Measurements from ENCODE around the gene POU2F1. TPM values are rescaled to one million over a fixed set of nuclear protein-coding genes. Genes with fewer than 3 reads are reported as not detected.

Gene POU2F1
- total and polyA plus RNA-seq, 5 donors from 2014 or later, result 5.2 to 35.3 (median 10.0) TPM

- peaks cover 12% of the 10 kb centered on the region for H3K4me1 ChIP-seq (ENCODE audit: control insufficient read depth, insufficient read depth, low read length, poor library complexity, severe bottlenecking)
- no peak overlapping the region for H3K27ac ChIP-seq (ENCODE audit: insufficient read depth, low read length, poor library complexity, severe bottlenecking)
- ATAC-seq (ENCODE audit: low read depth in 2 of 2) (no peak), DNase-seq (no peak)
- peaks cover 19 to 70% (median 34%) of the 10 kb centered on the region in 4 donors for H3K4me1 Mint-ChIP-seq
- H3K27ac Mint-ChIP-seq, result no peak overlapping the region
- no peaks in the 10 kb centered on the region for H3K9me3 Mint-ChIP-seq
- H3K27me3 Mint-ChIP-seq, result no peaks in the 10 kb centered on the region
- H3K4me3 ChIP-seq (ENCODE audit: low read depth, low read length), result no peak overlapping the region
- H3K9me3 ChIP-seq (ENCODE audit: control insufficient read depth in 2 of 2, low read length in 2 of 2), result no peaks in the 10 kb centered on the region
- peak overlapping the region in 2 of 4 donors; percentile 24 to 29 for H3K4me3 Mint-ChIP-seq
- H3K36me3 ChIP-seq (ENCODE audit: control insufficient read depth, insufficient read depth, low read length), result no peaks in the 10 kb centered on the region
- H3K27me3 ChIP-seq (ENCODE audit: control insufficient read depth, insufficient read depth, low read length), result no peaks in the 10 kb centered on the region
- H3K36me3 Mint-ChIP-seq, result no peaks in the 10 kb centered on the region
Observed at GRCh38 chr1:167225920-167226319, 5.2 kb downstream of the POU2F1 start.

- H3K9me3 Mint-ChIP-seq, result no peaks in the 10 kb centered on the region
- no peak overlapping the region for H3K4me3 Mint-ChIP-seq
- Histone ChIP-seq H3K4me1 (ENCODE audit: control insufficient read depth, insufficient read depth, low read length, poor library complexity, severe bottlenecking) (peaks cover 2% of the 10 kb centered on the region), H3K27ac (ENCODE audit: insufficient read depth, low read length, poor library complexity, severe bottlenecking) (no peak overlapping the region), H3K27me3 (ENCODE audit: control insufficient read depth, insufficient read depth, low read length) (no peaks in the 10 kb centered on the region), H3K36me3 (ENCODE audit: control insufficient read depth, insufficient read depth, low read length) (no peaks in the 10 kb centered on the region), H3K4me3 (ENCODE audit: low read depth, low read length) (no peak overlapping the region), H3K9me3 (ENCODE audit: control insufficient read depth in 2 of 2, low read length in 2 of 2) (no peaks in the 10 kb centered on the region)
- no peaks in the 10 kb centered on the region for H3K27me3 Mint-ChIP-seq
- H3K4me1 Mint-ChIP-seq, result peaks cover 16 to 66% (median 35%) of the 10 kb centered on the region in 4 donors
- H3K27ac Mint-ChIP-seq, result no peak overlapping the region
- DNase-seq, result no peak
- no peaks in the 10 kb centered on the region for H3K36me3 Mint-ChIP-seq
- ATAC-seq (ENCODE audit: low read depth in 2 of 2), result no peak
Observed at GRCh38 chr1:167227934-167228378, 7.3 kb downstream of the POU2F1 start.

DNA sequence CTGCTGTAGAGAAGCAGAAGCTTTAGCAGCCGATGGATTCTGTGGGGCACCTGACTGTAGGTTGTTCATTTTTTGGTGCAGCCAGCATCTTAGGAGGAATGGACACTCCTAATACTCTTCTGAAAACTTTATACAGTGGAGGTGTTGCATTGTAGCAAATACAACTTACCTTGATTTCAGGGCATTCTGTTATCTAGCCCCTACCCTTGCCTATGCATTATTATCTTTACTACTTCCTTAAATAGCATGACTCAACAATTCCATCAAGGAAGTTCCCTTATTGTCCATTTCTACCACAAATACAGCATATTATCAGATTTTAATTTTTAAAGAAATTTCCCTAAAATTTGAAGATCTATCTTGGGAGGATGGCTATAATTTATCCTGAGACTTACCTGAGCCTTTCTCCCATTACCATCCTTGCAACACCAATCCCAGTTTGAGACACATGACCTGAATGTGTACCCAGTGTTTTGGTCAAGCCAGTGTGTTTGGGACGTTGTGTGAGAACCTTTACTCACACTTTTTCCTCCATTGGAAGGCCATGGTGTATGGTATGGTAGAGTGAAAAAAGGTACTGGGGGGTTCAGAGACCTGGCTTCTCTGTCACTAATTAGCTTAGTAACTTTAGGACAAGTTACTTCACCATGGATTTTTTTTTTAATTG lies 9.2 kb downstream of the POU2F1 start:
- DNase-seq (no peak), ATAC-seq (ENCODE audit: low read depth in 2 of 2) (no peak)
- Histone ChIP-seq H3K27ac (ENCODE audit: insufficient read depth, low read length, poor library complexity, severe bottlenecking) (no peak overlapping the region), H3K4me3 (ENCODE audit: low read depth, low read length) (no peak overlapping the region), H3K27me3 (ENCODE audit: control insufficient read depth, insufficient read depth, low read length) (no peaks in the 10 kb centered on the region), H3K36me3 (ENCODE audit: control insufficient read depth, insufficient read depth, low read length) (no peaks in the 10 kb centered on the region), H3K4me1 (ENCODE audit: control insufficient read depth, insufficient read depth, low read length, poor library complexity, severe bottlenecking) (peaks cover 8% of the 10 kb centered on the region), H3K9me3 (ENCODE audit: control insufficient read depth in 2 of 2, low read length in 2 of 2) (no peaks in the 10 kb centered on the region)
- peaks cover 12 to 70% (median 30%) of the 10 kb centered on the region in 4 donors for H3K4me1 Mint-ChIP-seq
- no peaks in the 10 kb centered on the region for H3K9me3 Mint-ChIP-seq
- H3K36me3 Mint-ChIP-seq, result no peaks in the 10 kb centered on the region
- H3K27me3 Mint-ChIP-seq, result no peaks in the 10 kb centered on the region
- no peak overlapping the region for H3K27ac Mint-ChIP-seq
- no peak overlapping the region for H3K4me3 Mint-ChIP-seq

GRCh38 chr1:167230437-167230836 lies 9.8 kb downstream of the POU2F1 start:
- peak overlapping the region in 1 of 3 donors; percentile 1 for H3K27ac Mint-ChIP-seq
- H3K4me3 Mint-ChIP-seq, result no peak overlapping the region
- no peaks in the 10 kb centered on the region for H3K27me3 Mint-ChIP-seq
- no peaks in the 10 kb centered on the region for H3K27me3 ChIP-seq (ENCODE audit: control insufficient read depth, insufficient read depth, low read length)
- H3K36me3 Mint-ChIP-seq, result no peaks in the 10 kb centered on the region
- H3K27ac ChIP-seq (ENCODE audit: insufficient read depth, low read length, poor library complexity, severe bottlenecking), result no peak overlapping the region
- H3K4me1 ChIP-seq (ENCODE audit: control insufficient read depth, insufficient read depth, low read length, poor library complexity, severe bottlenecking), result peaks cover 14% of the 10 kb centered on the region
- peaks cover 12 to 71% (median 33%) of the 10 kb centered on the region in 4 donors for H3K4me1 Mint-ChIP-seq
- DNase-seq (no peak), ATAC-seq (ENCODE audit: low read depth in 2 of 2) (no peak)
- no peaks in the 10 kb centered on the region for H3K36me3 ChIP-seq (ENCODE audit: control insufficient read depth, insufficient read depth, low read length)
- H3K9me3 ChIP-seq (ENCODE audit: control insufficient read depth in 2 of 2, low read length in 2 of 2), result no peaks in the 10 kb centered on the region
- H3K9me3 Mint-ChIP-seq, result no peaks in the 10 kb centered on the region
- no peak overlapping the region for H3K4me3 ChIP-seq (ENCODE audit: low read depth, low read length)

DNA sequence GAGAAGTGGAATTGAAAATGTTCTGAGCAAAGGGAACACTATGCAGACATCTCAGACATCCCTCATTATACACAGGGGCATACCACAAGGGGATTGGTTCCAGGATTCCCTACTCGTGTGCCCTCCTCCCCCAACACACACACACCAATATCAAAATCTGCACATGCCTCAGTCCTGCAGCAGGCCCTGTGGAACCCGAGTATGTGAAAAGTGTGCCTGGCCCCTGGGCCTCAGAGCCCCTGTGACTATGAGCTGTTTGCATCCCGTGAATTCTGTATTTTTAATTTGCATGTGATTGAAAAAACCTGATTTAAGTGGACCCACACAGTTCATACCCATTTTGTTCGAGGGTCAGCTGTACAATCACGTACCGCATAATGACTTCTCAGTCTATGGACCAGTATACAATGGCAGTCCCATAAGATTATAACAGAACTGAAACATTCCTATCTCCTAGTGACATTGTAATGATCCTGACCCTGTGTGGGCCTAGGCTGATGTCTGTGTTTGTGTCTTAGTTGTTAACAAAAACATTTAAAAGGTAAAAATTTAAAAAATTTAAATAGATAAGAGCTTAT lies 11.3 kb downstream of the POU2F1 start:
- ATAC-seq (ENCODE audit: low read depth in 2 of 2), result no peak
- Mint-ChIP-seq H3K4me3 (no peak overlapping the region), H3K9me3 (no peaks in the 10 kb centered on the region), H3K36me3 (no peaks in the 10 kb centered on the region), H3K27me3 (no peaks in the 10 kb centered on the region), H3K27ac (no peak overlapping the region), H3K4me1 (peaks cover 14 to 68% (median 38%) of the 10 kb centered on the region in 4 donors)
- Histone ChIP-seq H3K9me3 (ENCODE audit: control insufficient read depth in 2 of 2, low read length in 2 of 2) (no peaks in the 10 kb centered on the region), H3K36me3 (ENCODE audit: control insufficient read depth, insufficient read depth, low read length) (no peaks in the 10 kb centered on the region), H3K27me3 (ENCODE audit: control insufficient read depth, insufficient read depth, low read length) (no peaks in the 10 kb centered on the region), H3K27ac (ENCODE audit: insufficient read depth, low read length, poor library complexity, severe bottlenecking) (no peak overlapping the region), H3K4me3 (ENCODE audit: low read depth, low read length) (no peak overlapping the region), H3K4me1 (ENCODE audit: control insufficient read depth, insufficient read depth, low read length, poor library complexity, severe bottlenecking) (peaks cover 15% of the 10 kb centered on the region)
- no peak for DNase-seq

GRCh38 chr1:167232801-167233200 lies 12.1 kb downstream of the POU2F1 start:
- Histone ChIP-seq H3K4me3 (ENCODE audit: low read depth, low read length) (no peak overlapping the region), H3K9me3 (ENCODE audit: control insufficient read depth in 2 of 2, low read length in 2 of 2) (no peaks in the 10 kb centered on the region), H3K27ac (ENCODE audit: insufficient read depth, low read length, poor library complexity, severe bottlenecking) (no peak overlapping the region), H3K27me3 (ENCODE audit: control insufficient read depth, insufficient read depth, low read length) (no peaks in the 10 kb centered on the region), H3K36me3 (ENCODE audit: control insufficient read depth, insufficient read depth, low read length) (no peaks in the 10 kb centered on the region), H3K4me1 (ENCODE audit: control insufficient read depth, insufficient read depth, low read length, poor library complexity, severe bottlenecking) (peaks cover 15% of the 10 kb centered on the region)
- no peak for DNase-seq
- Mint-ChIP-seq H3K36me3 (no peaks in the 10 kb centered on the region), H3K4me1 (peaks cover 15 to 70% (median 40%) of the 10 kb centered on the region in 4 donors), H3K27ac (no peak overlapping the region), H3K9me3 (no peaks in the 10 kb centered on the region), H3K27me3 (no peaks in the 10 kb centered on the region), H3K4me3 (no peak overlapping the region)
- ATAC-seq (ENCODE audit: low read depth in 2 of 2), result no peak

- Histone ChIP-seq H3K36me3 (ENCODE audit: control insufficient read depth, insufficient read depth, low read length) (no peaks in the 10 kb centered on the region), H3K27me3 (ENCODE audit: control insufficient read depth, insufficient read depth, low read length) (no peaks in the 10 kb centered on the region), H3K4me3 (ENCODE audit: low read depth, low read length) (no peak overlapping the region), H3K4me1 (ENCODE audit: control insufficient read depth, insufficient read depth, low read length, poor library complexity, severe bottlenecking) (peaks cover 15% of the 10 kb centered on the region), H3K9me3 (ENCODE audit: control insufficient read depth in 2 of 2, low read length in 2 of 2) (no peaks in the 10 kb centered on the region), H3K27ac (ENCODE audit: insufficient read depth, low read length, poor library complexity, severe bottlenecking) (no peak overlapping the region)
- Mint-ChIP-seq H3K36me3 (no peaks in the 10 kb centered on the region), H3K4me1 (peaks cover 12 to 67% (median 39%) of the 10 kb centered on the region in 4 donors), H3K27me3 (no peaks in the 10 kb centered on the region), H3K4me3 (no peak overlapping the region), H3K9me3 (no peaks in the 10 kb centered on the region), H3K27ac (no peak overlapping the region)
- DNase-seq (no peak), ATAC-seq (ENCODE audit: low read depth in 2 of 2) (no peak)
Observed at GRCh38 chr1:167233373-167233772, 12.7 kb downstream of the POU2F1 start.

- DNase-seq, result no peak
- no peak for ATAC-seq (ENCODE audit: low read depth in 2 of 2)
- no peaks in the 10 kb centered on the region for H3K27me3 ChIP-seq (ENCODE audit: control insufficient read depth, insufficient read depth, low read length)
- no peaks in the 10 kb centered on the region for H3K36me3 Mint-ChIP-seq
- peaks cover 15% of the 10 kb centered on the region for H3K4me1 ChIP-seq (ENCODE audit: control insufficient read depth, insufficient read depth, low read length, poor library complexity, severe bottlenecking)
- no peaks in the 10 kb centered on the region for H3K27me3 Mint-ChIP-seq
- peaks cover 15 to 51% (median 33%) of the 10 kb centered on the region in 4 donors for H3K4me1 Mint-ChIP-seq
- no peaks in the 10 kb centered on the region for H3K36me3 ChIP-seq (ENCODE audit: control insufficient read depth, insufficient read depth, low read length)
- no peaks in the 10 kb centered on the region for H3K9me3 Mint-ChIP-seq
- H3K9me3 ChIP-seq (ENCODE audit: control insufficient read depth in 2 of 2, low read length in 2 of 2), result no peaks in the 10 kb centered on the region
- no peak overlapping the region for H3K27ac ChIP-seq (ENCODE audit: insufficient read depth, low read length, poor library complexity, severe bottlenecking)
- H3K4me3 ChIP-seq (ENCODE audit: low read depth, low read length), result no peak overlapping the region
- H3K4me3 Mint-ChIP-seq, result no peak overlapping the region
- no peak overlapping the region for H3K27ac Mint-ChIP-seq
Observed at GRCh38 chr1:167237000-167237399, 16.3 kb downstream of the POU2F1 start.

Measured in CD4-positive, CD25-positive, alpha-beta regulatory T cell (primary cell).